GM12878 (cell line): ENCODE measurements around the gene DOP1A. TPM values are rescaled to one million over a fixed set of nuclear protein-coding genes. Genes with fewer than 3 reads are reported as not detected.
A peak's percentile ranks its signal among the peaks of the same experiment; 100 is the strongest.

Experiments used
- CHD4 ChIP-seq: fragments of 200-600 bp; sonication (generic); IDR thresholded peaks from 2 replicates; pipeline ENCODE4 v1.6.1; 2016; ENCODE audit warnings: mild to moderate bottlenecking
- ELK1 ChIP-seq: IDR thresholded peaks from 2 replicates; pipeline ENCODE4 v1.6.1; 2012; ENCODE audit warnings: low read depth, low read length, improper control_type of control experiment
- FOXM1 ChIP-seq: IDR thresholded peaks from 2 replicates; pipeline ENCODE4 v1.6.1; 2012; ENCODE audit warnings: low read depth, mild to moderate bottlenecking, inconsistent platforms, low read length, moderate library complexity
- GABPA ChIP-seq: IDR thresholded peaks from 2 replicates; pipeline ENCODE4 v1.6.1; 2014; ENCODE audit warnings: antibody characterized with exemption, low read depth, mild to moderate bottlenecking, inconsistent platforms
- PML ChIP-seq: IDR thresholded peaks from 2 replicates; pipeline ENCODE4 v1.6.1; 2012; ENCODE audit warnings: low read length, inconsistent platforms
- POLR2A ChIP-seq: IDR thresholded peaks from 2 replicates; pipeline ENCODE4 v1.6.1; 2011; ENCODE audit warnings: low read depth, mild to moderate bottlenecking, low read length
- POU2F2 ChIP-seq: IDR thresholded peaks from 3 replicates; pipeline ENCODE4 v1.6.1; 2011; ENCODE audit warnings: low read depth, mild to moderate bottlenecking, low read length, borderline replicate concordance
- RELB ChIP-seq: fragments of 450-650 bp; IDR thresholded peaks from 2 replicates; pipeline ENCODE4 v1.6.1; 2017; ENCODE audit warnings: low read depth, mild to moderate bottlenecking, moderate library complexity
- TCF12 ChIP-seq: IDR thresholded peaks from 2 replicates; pipeline ENCODE4 v1.6.1; 2011; ENCODE audit warnings: low read depth, mild to moderate bottlenecking, low read length
- YY1 ChIP-seq: IDR thresholded peaks from 2 replicates; pipeline ENCODE4 v1.6.1; 2011; ENCODE audit warnings: low read depth, mild to moderate bottlenecking, low read length
- ZBTB40 ChIP-seq: fragments of 450-650 bp; IDR thresholded peaks from 2 replicates; pipeline ENCODE4 v1.6.1; 2016; ENCODE audit warnings: mild to moderate bottlenecking, moderate library complexity, borderline replicate concordance
- polyA plus RNA-seq, 11 experiments: library from polyadenylated mRNA; depleted of rRNA in 4 of 11; unstranded in 6 of 11; stranded (reverse) in 5 of 11; fragments of >200 nt; fragmentation: Nextera tagmentation in 4 of 11; fragmentation: Illumina TruSeq in 1 of 11; extraction: Ambion mirVana in 4 of 11; extraction: Trizol in 1 of 11; gene quantifications; 1 replicate in 1 of 11; 2 replicates in 10 of 11; pipeline versions ENCODE4 v1.2.1 to v1.2.3, GENCODE V29; 2011 to 2016; ENCODE audit warnings: inconsistent platforms in 2 of 11, missing spikeins in 2 of 11, low read depth in 1 of 11
- total RNA-seq, 4 experiments: library from RNA; depleted of rRNA in 3 of 4; stranded (reverse); fragments of >200 nt in 3 of 4; fragmentation: Illumina TruSeq in 1 of 4; extraction: Trizol in 1 of 4; gene quantifications; 2 replicates each; pipeline versions ENCODE4 v1.2.1 to v1.2.3, GENCODE V29; 2013 to 2021

The DOP1A gene
- total and polyA plus RNA-seq, 10 of the 15 experiments (the other 5 are each of a cell fraction or from before 2014, with no cell fraction given) = 1.9 to 22.9 (median 10.3) TPM

GRCh38 chr6:83192871-83193746 lies 125.6 kb downstream of the DOP1A start, which contains the start of the genes PGM3 and RWDD2A (continued):
- TF ChIP-seq GABPA (no peak), FOXM1 (no peak), TCF12 (peak; percentile 86; the same call in 1 of the 2 replicates), POLR2A (peak; percentile 96), ZBTB40 (no peak; the same call in 1 of the 2 replicates), ELK1 (no peak; the same call in 1 of the 2 replicates), RELB (0 out of 2 replicates have a peak, but pooled peaks have one; percentile 12), PML (0 out of 2 replicates have a peak, but pooled peaks have one; percentile 38), POU2F2 (no peak), YY1 (0 out of 2 replicates have a peak, but pooled peaks have one; percentile 20), CHD4 (no peak)
